Mesodermal cell (in vitro differentiated cells): ENCODE measurements around the gene SUGP2.
"Not testable (repeated sequence)": the region's sequence is repeated elsewhere in the genome, so short reads cannot be mapped to it uniquely, and the experiment has no call there.

ENCODE experiments used
- H3K27ac ChIP-seq: 2 replicates; pipeline ENCODE4 v1.7.0; 2013; ENCODE audit warnings: mild to moderate bottlenecking, low read depth, low read length, moderate library complexity; ENCODE audit not compliant: severe bottlenecking
- H3K36me3 ChIP-seq: 2 replicates; pipeline ENCODE4 v1.7.1; 2013; ENCODE audit warnings: mild to moderate bottlenecking, low read length, moderate library complexity; ENCODE audit not compliant: control insufficient read depth, insufficient read depth
- H3K4me1 ChIP-seq: one replicate; pipeline ENCODE4 v1.7.1; 2013; ENCODE audit warnings: mild to moderate bottlenecking, low read length; ENCODE audit not compliant: insufficient read depth, control insufficient read depth, poor library complexity, severe bottlenecking
- H3K4me3 ChIP-seq: 2 replicates; pipeline ENCODE4 v1.7.0; 2013; ENCODE audit warnings: low read length, control low read depth, mild to moderate bottlenecking; ENCODE audit not compliant: insufficient read depth, poor library complexity, severe bottlenecking; ENCODE audit errors: extremely low read depth
- H3K9me3 ChIP-seq: 2 replicates; pipeline ENCODE4 v1.7.1; 2013; ENCODE audit warnings: mild to moderate bottlenecking, low read length, moderate library complexity; ENCODE audit not compliant: control insufficient read depth
- WGBS, 2 experiments: methylation state at CpG; one replicate each; pipeline ENCODE4 v1.1.5; 2013; ENCODE audit warnings: missing lambda C conversion rate in 2 of 2; ENCODE audit not compliant: insufficient coverage in 2 of 2; 5-methylcytosine and 5-hydroxymethylcytosine counted together

Gene SUGP2

GRCh38 chr19:18972301-18972811 is 61.0 kb downstream of the SUGP2 start:
- H3K9me3 ChIP-seq = no peaks in the 10 kb centered on the region
- H3K4me3 ChIP-seq = no peak overlapping the region
- H3K36me3 ChIP-seq = no peaks in the 10 kb centered on the region
- H3K4me1 ChIP-seq = peaks cover 5% of the 10 kb centered on the region
- WGBS, 2 experiments = 78 to 93% methylated on average over 6 to 10 of the region's 12 CpGs
- H3K27ac ChIP-seq = no peak overlapping the region

DNA sequence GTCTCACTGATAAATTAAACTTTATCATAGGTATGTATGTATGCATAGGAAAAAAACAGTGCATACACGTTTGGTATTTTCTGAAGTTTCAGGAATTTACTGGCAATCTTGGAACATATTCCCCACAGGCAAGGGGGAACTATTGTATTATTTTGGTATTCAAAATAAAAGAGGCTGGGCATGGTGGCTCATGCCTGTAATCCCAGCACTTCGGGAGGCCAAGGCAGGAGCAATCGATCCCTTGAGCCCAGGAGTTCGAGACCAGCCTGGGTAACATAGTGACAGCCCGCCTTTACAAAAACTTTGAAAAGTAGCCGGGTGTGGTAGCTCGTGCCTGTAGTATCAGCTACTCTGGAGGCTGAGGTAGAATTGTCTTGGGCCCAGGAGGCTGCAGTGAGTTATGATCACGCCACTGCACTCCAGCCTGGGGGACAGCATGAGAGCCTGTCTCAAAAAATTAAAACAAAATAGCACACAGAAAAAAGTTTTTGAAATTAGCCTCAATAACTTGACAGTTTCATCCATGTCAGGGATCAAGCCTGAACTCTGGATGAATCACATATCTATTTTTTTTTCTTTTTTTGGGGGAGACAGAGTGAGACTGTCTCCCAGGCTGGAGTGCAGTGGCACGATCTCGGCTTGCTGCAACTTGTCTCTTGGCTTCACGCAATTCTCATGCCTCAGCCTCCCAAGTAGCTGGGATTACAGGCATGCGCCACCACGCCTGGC is 63.2 kb downstream of the SUGP2 start:
- 92% methylated on average over 8 to 10 of the region's 13 CpGs for WGBS, 2 experiments
- Histone ChIP-seq H3K36me3 (no peaks in the 10 kb centered on the region), H3K4me3 (no peak overlapping the region)

GRCh38 chr19:18967358-18968146 is 65.8 kb downstream of the SUGP2 start:
- Histone ChIP-seq H3K4me1 (peaks cover 6% of the 10 kb centered on the region), H3K9me3 (no peaks in the 10 kb centered on the region), H3K36me3 (no peaks in the 10 kb centered on the region), H3K4me3 (no peak overlapping the region), H3K27ac (no peak overlapping the region)
- WGBS, 2 experiments = 84 to 89% methylated on average over 7 of the region's 11 CpGs

More for the DNA sequence above, 63.2 kb downstream of the SUGP2 start:
- Histone ChIP-seq H3K4me1 (peaks cover 6% of the 10 kb centered on the region), H3K9me3 (no peaks in the 10 kb centered on the region), H3K27ac (no peak overlapping the region)

DNA sequence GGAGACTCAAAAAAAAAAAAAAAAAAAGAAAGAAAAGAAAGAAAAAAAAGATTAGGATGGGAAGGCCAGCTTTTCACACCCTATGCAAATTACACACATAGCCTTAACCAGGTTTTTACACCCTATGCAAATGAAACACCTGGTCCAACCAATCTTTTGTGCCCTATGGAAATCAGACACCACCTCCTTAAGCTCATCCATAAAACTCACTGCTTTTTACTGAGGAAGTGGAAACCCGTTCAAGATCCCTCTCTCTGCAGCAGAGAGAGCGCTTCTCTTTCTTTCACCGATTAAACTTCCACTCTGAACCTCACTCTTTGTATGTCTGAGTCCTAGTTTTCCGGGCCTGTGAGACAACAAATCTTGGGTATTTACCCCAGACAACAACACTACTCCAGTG is 67.0 kb downstream of the SUGP2 start:
- 48 to 60% methylated on average over 4 of the region's 4 CpGs for WGBS, 2 experiments
- peaks cover 6% of the 10 kb centered on the region for H3K4me1 ChIP-seq
- no peak overlapping the region for H3K27ac ChIP-seq
- H3K9me3 ChIP-seq = no peaks in the 10 kb centered on the region
- no peaks in the 10 kb centered on the region for H3K36me3 ChIP-seq
- no peak overlapping the region for H3K4me3 ChIP-seq

DNA sequence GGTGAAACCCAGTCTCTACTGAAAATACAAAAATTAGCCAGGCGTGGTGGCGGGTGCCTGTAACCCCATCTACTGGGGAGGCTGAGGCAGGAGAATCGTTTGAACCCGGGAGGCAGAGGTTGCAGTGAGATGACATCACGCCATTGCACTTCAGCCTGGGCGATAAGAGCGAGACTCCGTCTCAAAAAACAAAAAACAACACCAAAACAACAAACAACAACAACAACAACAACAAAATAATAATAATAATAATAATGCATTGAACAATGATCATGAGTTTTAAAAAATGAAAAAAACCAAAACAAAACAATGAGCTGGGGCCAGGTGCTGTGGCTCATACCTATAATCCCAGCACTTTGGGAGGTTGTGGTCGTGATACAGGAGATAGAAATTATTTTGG is 69.2 kb downstream of the SUGP2 start:
- WGBS, 2 experiments = 85 to 93% methylated on average over 4 of the region's 9 CpGs
- Histone ChIP-seq H3K36me3 (no peaks in the 10 kb centered on the region), H3K9me3 (no peaks in the 10 kb centered on the region), H3K4me3 (no peak overlapping the region), H3K27ac (no peak overlapping the region), H3K4me1 (peaks cover 6% of the 10 kb centered on the region)

- H3K36me3 ChIP-seq = no peaks in the 10 kb centered on the region
- H3K4me3 ChIP-seq = no peak overlapping the region
- WGBS, 2 experiments = 24 to 29% methylated on average over 20 to 25 of the region's 26 CpGs
Measured at GRCh38 chr19:18961767-18962620, 71.3 kb downstream of the SUGP2 start.

GRCh38 chr19:18960370-18960769 is 72.9 kb downstream of the SUGP2 start:
- H3K9me3 ChIP-seq = no peaks in the 10 kb centered on the region
- 84 to 91% methylated on average over 3 to 4 of the region's 4 CpGs for WGBS, 2 experiments

More at GRCh38 chr19:18961767-18962620, 71.3 kb downstream of the SUGP2 start:
- H3K4me1 ChIP-seq = no peaks in the 10 kb centered on the region
- no peak overlapping the region for H3K27ac ChIP-seq
- H3K9me3 ChIP-seq = no peaks in the 10 kb centered on the region

DNA sequence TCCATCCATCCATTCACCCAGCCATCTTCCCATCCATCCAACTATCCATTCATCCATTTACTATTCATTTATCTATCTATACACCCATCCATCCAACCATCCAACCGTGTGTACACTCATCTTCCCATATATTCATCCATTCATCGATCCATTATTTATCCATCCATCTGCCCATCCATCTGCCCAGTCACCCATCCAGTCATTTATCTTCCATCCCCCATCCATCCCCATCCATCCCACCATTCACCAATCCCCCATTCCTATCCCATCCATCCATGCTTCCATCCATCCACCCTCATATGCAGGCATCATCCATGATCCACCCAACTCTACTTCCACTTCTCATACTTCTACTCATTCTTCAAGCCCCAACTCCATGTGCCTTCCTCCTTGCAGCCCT is 78.3 kb downstream of the SUGP2 start:
- Histone ChIP-seq H3K36me3 (no peaks in the 10 kb centered on the region), H3K9me3 (no peaks in the 10 kb centered on the region), H3K4me1 (no peaks in the 10 kb centered on the region), H3K27ac (no peak overlapping the region), H3K4me3 (no peak overlapping the region)
- 89 to 92% methylated on average over 2 of the region's 2 CpGs for whole genome bisulfite sequencing, 2 experiments

More at GRCh38 chr19:18960370-18960769, 72.9 kb downstream of the SUGP2 start:
- Histone ChIP-seq H3K4me1 (no peaks in the 10 kb centered on the region), H3K36me3 (no peaks in the 10 kb centered on the region), H3K4me3 (no peak overlapping the region), H3K27ac (no peak overlapping the region)

DNA sequence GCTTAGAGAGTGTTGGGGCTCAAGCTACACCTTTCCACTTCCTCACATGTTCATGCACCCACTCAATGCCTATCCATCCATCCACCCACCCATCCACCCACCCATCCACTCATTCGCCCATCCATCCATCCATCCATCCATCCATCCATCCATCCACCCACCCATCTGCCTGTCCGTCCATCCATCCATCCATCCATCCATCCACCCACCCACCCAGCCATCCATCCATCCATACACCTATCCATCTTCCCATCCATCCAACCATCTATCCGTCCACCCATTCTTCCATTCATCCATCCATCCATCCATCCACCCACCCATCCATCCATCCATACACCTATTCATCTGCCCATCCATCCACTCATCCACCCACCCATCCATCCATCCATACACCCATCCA is 79.2 kb downstream of the SUGP2 start:
- H3K36me3 ChIP-seq = no peaks in the 10 kb centered on the region
- H3K9me3 ChIP-seq = no peaks in the 10 kb centered on the region
- 72 to 89% methylated on average over 3 of the region's 3 CpGs for WGBS, 2 experiments
- no peaks in the 10 kb centered on the region for H3K4me1 ChIP-seq
- H3K4me3 ChIP-seq = no peak overlapping the region
- no peak overlapping the region for H3K27ac ChIP-seq

DNA sequence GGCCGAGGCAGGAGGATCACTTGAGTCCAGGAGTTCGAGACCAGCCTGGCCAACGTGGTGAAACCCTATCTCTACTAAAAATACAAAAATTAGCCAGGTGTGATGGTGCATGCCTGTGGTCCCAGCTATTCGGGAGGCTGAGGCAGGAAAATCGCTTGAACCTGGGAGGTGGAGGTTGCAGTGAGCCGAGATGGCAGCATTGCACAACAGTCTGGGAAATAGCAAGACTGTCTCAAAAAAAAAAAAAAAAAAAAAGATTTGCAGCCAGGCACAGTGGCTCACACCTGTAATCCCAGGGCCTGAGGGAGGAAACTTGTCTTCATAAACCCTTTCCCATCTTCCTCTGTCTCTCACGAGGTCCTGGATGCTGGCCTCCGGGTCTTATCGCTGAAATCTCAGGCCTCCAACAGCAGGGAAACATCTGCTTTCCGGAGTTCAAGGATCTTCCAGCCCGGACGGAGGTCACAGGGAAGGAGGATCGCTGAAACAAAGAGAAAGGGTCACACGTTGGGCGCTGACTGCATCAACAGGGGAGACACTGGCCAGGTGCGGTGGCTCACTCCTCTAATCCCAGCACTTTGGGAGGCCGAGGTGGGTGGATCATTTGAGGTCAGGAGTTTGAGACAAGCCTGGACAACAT is 80.8 kb downstream of the SUGP2 start:
- not testable (repeated sequence) for H3K36me3 ChIP-seq, H3K4me3 ChIP-seq, H3K9me3 ChIP-seq, H3K27ac ChIP-seq, H3K4me1 ChIP-seq
- 85 to 87% methylated on average over 13 to 17 of the region's 17 CpGs for WGBS, 2 experiments
